ENCODE results near the gene C1QTNF12.

The C1QTNF12 gene

GRCh38 chr1:1291548-1292441 lies 45.3 kb upstream of the C1QTNF12 start:
- Histone ChIP-seq H3K36me3 (ENCODE audit: insufficient read depth, low read length) (no peaks in the 10 kb centered on the region), H3K4me3 (ENCODE audit: low read depth, low read length, poor library complexity, severe bottlenecking) (no peak overlapping the region)

GRCh38 chr1:1291023-1291528 lies 44.6 kb upstream of the C1QTNF12 start:
- H2AFZ ChIP-seq (ENCODE audit: low read length) = no peak overlapping the region
- no peaks in the 10 kb centered on the region for H3K4me1 ChIP-seq (ENCODE audit: insufficient read depth, low read length, severe bottlenecking)
- H3K9me3 ChIP-seq (ENCODE audit: low read length) = no peaks in the 10 kb centered on the region
- H3K4me2 ChIP-seq (ENCODE audit: low read length) = no peak overlapping the region
- H4K20me1 ChIP-seq (ENCODE audit: insufficient read depth, low read length) = no peaks in the 10 kb centered on the region
- no peak for TF ChIP-seq EZH2 (IDR thresholded peaks at IDR 0.05; ENCODE audit: borderline replicate concordance, low read length)
- no peak for TF ChIP-seq CTCF (IDR thresholded peaks at IDR 0.05; ENCODE audit: low read length)
- no peaks in the 10 kb centered on the region for H3K9me2 ChIP-seq (ENCODE audit: low read depth, low read length)
- no peaks in the 10 kb centered on the region for H3F3A ChIP-seq (ENCODE audit: insufficient read depth, low read length)
- no peaks in the 10 kb centered on the region for H3K36me3 ChIP-seq (ENCODE audit: insufficient read depth, low read length)
- H3K9ac ChIP-seq (ENCODE audit: low read length) = no peak overlapping the region
- no peaks in the 10 kb centered on the region for H3K27me3 ChIP-seq (ENCODE audit: insufficient read depth, low read length)
- H3K27ac ChIP-seq (ENCODE audit: low read depth, low read length, poor library complexity, severe bottlenecking) = no peak overlapping the region
- no peaks in the 10 kb centered on the region for H3K79me2 ChIP-seq (ENCODE audit: insufficient read depth, low read length)
- no peak overlapping the region for H3K4me3 ChIP-seq (ENCODE audit: low read depth, low read length, poor library complexity, severe bottlenecking)

More at GRCh38 chr1:1291548-1292441, 45.3 kb upstream of the C1QTNF12 start:
- H3K27me3 ChIP-seq (ENCODE audit: insufficient read depth, low read length) = no peaks in the 10 kb centered on the region
- no peaks in the 10 kb centered on the region for H3F3A ChIP-seq (ENCODE audit: insufficient read depth, low read length)
- no peaks in the 10 kb centered on the region for H3K79me2 ChIP-seq (ENCODE audit: insufficient read depth, low read length)
- H2AFZ ChIP-seq (ENCODE audit: low read length) = no peak overlapping the region
- H3K4me2 ChIP-seq (ENCODE audit: low read length) = no peak overlapping the region
- TF ChIP-seq EZH2 (IDR thresholded peaks at IDR 0.05; ENCODE audit: borderline replicate concordance, low read length) (no peak), CTCF (IDR thresholded peaks at IDR 0.05; ENCODE audit: low read length) (peak; percentile 80)
- no peak overlapping the region for H3K9ac ChIP-seq (ENCODE audit: low read length)
- H3K9me2 ChIP-seq (ENCODE audit: low read depth, low read length) = no peaks in the 10 kb centered on the region
- H3K27ac ChIP-seq (ENCODE audit: low read depth, low read length, poor library complexity, severe bottlenecking) = no peak overlapping the region
- H4K20me1 ChIP-seq (ENCODE audit: insufficient read depth, low read length) = no peaks in the 10 kb centered on the region
- no peaks in the 10 kb centered on the region for H3K4me1 ChIP-seq (ENCODE audit: insufficient read depth, low read length, severe bottlenecking)
- no peaks in the 10 kb centered on the region for H3K9me3 ChIP-seq (ENCODE audit: low read length)

- no peak for TF ChIP-seq EZH2 (IDR thresholded peaks at IDR 0.05; ENCODE audit: borderline replicate concordance, low read length)
- peak; percentile 52 for TF ChIP-seq CTCF (IDR thresholded peaks at IDR 0.05; ENCODE audit: low read length)
- Histone ChIP-seq H3K27me3 (ENCODE audit: insufficient read depth, low read length) (no peaks in the 10 kb centered on the region), H3K4me1 (ENCODE audit: insufficient read depth, low read length, severe bottlenecking) (no peaks in the 10 kb centered on the region), H3K9ac (ENCODE audit: low read length) (no peak overlapping the region), H3K9me3 (ENCODE audit: low read length) (no peaks in the 10 kb centered on the region), H3K79me2 (ENCODE audit: insufficient read depth, low read length) (no peaks in the 10 kb centered on the region), H4K20me1 (ENCODE audit: insufficient read depth, low read length) (no peaks in the 10 kb centered on the region), H3F3A (ENCODE audit: insufficient read depth, low read length) (no peaks in the 10 kb centered on the region), H3K9me2 (ENCODE audit: low read depth, low read length) (no peaks in the 10 kb centered on the region), H3K4me3 (ENCODE audit: low read depth, low read length, poor library complexity, severe bottlenecking) (no peak overlapping the region), H3K27ac (ENCODE audit: low read depth, low read length, poor library complexity, severe bottlenecking) (no peak overlapping the region), H3K36me3 (ENCODE audit: insufficient read depth, low read length) (no peaks in the 10 kb centered on the region), H2AFZ (ENCODE audit: low read length) (no peak overlapping the region), H3K4me2 (ENCODE audit: low read length) (no peak overlapping the region)
Observed at GRCh38 chr1:1290238-1290731, 43.8 kb upstream of the C1QTNF12 start.

All from OCI-LY1 (cell line).